ENCODE data around the gene LPXN.
A peak's percentile ranks its signal among the peaks of the same experiment; 100 is the strongest.

Gene LPXN

GRCh38 chr11:58591659-58592058, 16.0 kb upstream of the LPXN start:
- H2AK5ac ChIP-seq (ENCODE audit: low read length, severe bottlenecking) = no peak overlapping the region
- no peak overlapping the region for H2BK15ac ChIP-seq (ENCODE audit: low read depth, poor library complexity, severe bottlenecking)
- H2AFZ ChIP-seq (ENCODE audit: low read depth, low read length) = no peak overlapping the region
- H3K9me3 ChIP-seq (ENCODE audit: control insufficient read depth, low read length) = no peaks in the 10 kb centered on the region
- no peak overlapping the region for H3K4ac ChIP-seq (ENCODE audit: low read depth in 1 of 2, low read length in 2 of 2)
- H3K18ac ChIP-seq (ENCODE audit: low read depth in 1 of 2, low read length in 2 of 2) = no peak overlapping the region
- no peak overlapping the region for H3K4me3 ChIP-seq (ENCODE audit: insufficient read depth in 1 of 2, low read depth in 1 of 2, low read length in 2 of 2)
- no peak overlapping the region for H2BK120ac ChIP-seq (ENCODE audit: low read depth, low read length)
- peaks cover 7% of the 10 kb centered on the region for H3K79me1 ChIP-seq (replicated peaks; ENCODE audit: low read length, poor library complexity, severe bottlenecking)
- H3K27me3 ChIP-seq (ENCODE audit: control insufficient read depth in 1 of 2, insufficient read depth in 1 of 2, low read length in 2 of 2) = no peaks in the 10 kb centered on the region
- 100% methylated on average over 3 of the region's 3 CpGs for WGBS
- peak overlapping the region; percentile 68 for H4K91ac ChIP-seq (ENCODE audit: low read length)
- peak overlapping the region in 1 of 2 experiments; percentile 10 for H2BK12ac ChIP-seq (ENCODE audit: low read length in 2 of 2)
- no peak overlapping the region for H3K23ac ChIP-seq (ENCODE audit: low read length in 2 of 2)
- H4K8ac ChIP-seq (ENCODE audit: low read length) = peak overlapping the region; percentile 60
- H3K4me2 ChIP-seq (ENCODE audit: low read length, poor library complexity, severe bottlenecking) = no peak overlapping the region
- H3K4me1 ChIP-seq (ENCODE audit: control insufficient read depth, insufficient read depth, low read depth, low read length) = no peaks in the 10 kb centered on the region
- no peak overlapping the region for H2BK5ac ChIP-seq (ENCODE audit: low read depth, low read length, poor library complexity, severe bottlenecking)
- H3K27ac ChIP-seq (ENCODE audit: low read length, poor library complexity, severe bottlenecking) = no peak overlapping the region
- no peak overlapping the region for H3K9ac ChIP-seq (ENCODE audit: low read length)
- no peak overlapping the region for H3K14ac ChIP-seq (ENCODE audit: low read length in 2 of 2)
- DNase-seq = no peak
- peaks cover 8 to 35% of the 10 kb centered on the region in 2 experiments for H3K36me3 ChIP-seq (ENCODE audit: control insufficient read depth in 1 of 2, insufficient read depth in 2 of 2, low read depth in 1 of 2, low read length in 2 of 2)

GRCh38 chr11:58586998-58587397, 11.3 kb upstream of the LPXN start:
- Histone ChIP-seq H2BK15ac (ENCODE audit: low read depth, poor library complexity, severe bottlenecking) (no peak overlapping the region), H3K4me3 (ENCODE audit: insufficient read depth in 1 of 2, low read depth in 1 of 2, low read length in 2 of 2) (no peak overlapping the region), H3K79me1 (replicated peaks; ENCODE audit: low read length, poor library complexity, severe bottlenecking) (peaks cover 3% of the 10 kb centered on the region), H3K9me3 (ENCODE audit: control insufficient read depth, low read length) (no peaks in the 10 kb centered on the region), H2BK12ac (ENCODE audit: low read length in 2 of 2) (no peak overlapping the region), H3K4ac (ENCODE audit: low read depth in 1 of 2, low read length in 2 of 2) (no peak overlapping the region), H3K27ac (ENCODE audit: low read length, poor library complexity, severe bottlenecking) (no peak overlapping the region), H3K4me2 (ENCODE audit: low read length, poor library complexity, severe bottlenecking) (no peak overlapping the region), H4K8ac (ENCODE audit: low read length) (no peak overlapping the region), H4K91ac (ENCODE audit: low read length) (no peak overlapping the region), H3K27me3 (ENCODE audit: control insufficient read depth in 1 of 2, insufficient read depth in 1 of 2, low read length in 2 of 2) (no peaks in the 10 kb centered on the region), H3K9ac (ENCODE audit: low read length) (no peak overlapping the region), H3K36me3 (ENCODE audit: control insufficient read depth in 1 of 2, insufficient read depth in 2 of 2, low read depth in 1 of 2, low read length in 2 of 2) (peaks cover 6 to 42% of the 10 kb centered on the region in 2 experiments), H2AK5ac (ENCODE audit: low read length, severe bottlenecking) (no peak overlapping the region), H3K4me1 (ENCODE audit: control insufficient read depth, insufficient read depth, low read depth, low read length) (no peaks in the 10 kb centered on the region), H3K23ac (ENCODE audit: low read length in 2 of 2) (no peak overlapping the region), H3K14ac (ENCODE audit: low read length in 2 of 2) (no peak overlapping the region), H2BK120ac (ENCODE audit: low read depth, low read length) (no peak overlapping the region), H2AFZ (ENCODE audit: low read depth, low read length) (no peak overlapping the region), H2BK5ac (ENCODE audit: low read depth, low read length, poor library complexity, severe bottlenecking) (no peak overlapping the region), H3K18ac (ENCODE audit: low read depth in 1 of 2, low read length in 2 of 2) (no peak overlapping the region)
- WGBS = 100% methylated on average over 1 of the region's 2 CpGs
- no peak for DNase-seq

- DNase-seq = no peak
- H3K23ac ChIP-seq (ENCODE audit: low read length in 2 of 2) = no peak overlapping the region
- peaks cover 0 to 34% of the 10 kb centered on the region in 2 experiments for H3K36me3 ChIP-seq (ENCODE audit: control insufficient read depth in 1 of 2, insufficient read depth in 2 of 2, low read depth in 1 of 2, low read length in 2 of 2)
- H2AK5ac ChIP-seq (ENCODE audit: low read length, severe bottlenecking) = no peak overlapping the region
- peak overlapping the region; percentile 57 for H3K9ac ChIP-seq (ENCODE audit: low read length)
- no peak overlapping the region for H2AFZ ChIP-seq (ENCODE audit: low read depth, low read length)
- no peaks in the 10 kb centered on the region for H3K9me3 ChIP-seq (ENCODE audit: control insufficient read depth, low read length)
- H3K18ac ChIP-seq (ENCODE audit: low read depth in 1 of 2, low read length in 2 of 2) = no peak overlapping the region
- H4K8ac ChIP-seq (ENCODE audit: low read length) = no peak overlapping the region
- no peak overlapping the region for H2BK120ac ChIP-seq (ENCODE audit: low read depth, low read length)
- no peak overlapping the region for H2BK5ac ChIP-seq (ENCODE audit: low read depth, low read length, poor library complexity, severe bottlenecking)
- no peak overlapping the region for H2BK15ac ChIP-seq (ENCODE audit: low read depth, poor library complexity, severe bottlenecking)
- H3K27me3 ChIP-seq (ENCODE audit: control insufficient read depth in 1 of 2, insufficient read depth in 1 of 2, low read length in 2 of 2) = no peaks in the 10 kb centered on the region
- no CpG with 5 or more reads among the region's 1 CpG for WGBS
- H3K4me2 ChIP-seq (ENCODE audit: low read length, poor library complexity, severe bottlenecking) = no peak overlapping the region
- peaks cover 3% of the 10 kb centered on the region for H3K4me1 ChIP-seq (ENCODE audit: control insufficient read depth, insufficient read depth, low read depth, low read length)
- H3K27ac ChIP-seq (ENCODE audit: low read length, poor library complexity, severe bottlenecking) = no peak overlapping the region
- no peaks in the 10 kb centered on the region for H3K79me1 ChIP-seq (replicated peaks; ENCODE audit: low read length, poor library complexity, severe bottlenecking)
- peak overlapping the region in 1 of 2 experiments; percentile 90 for H3K4me3 ChIP-seq (ENCODE audit: insufficient read depth in 1 of 2, low read depth in 1 of 2, low read length in 2 of 2)
- no peak overlapping the region for H3K4ac ChIP-seq (ENCODE audit: low read depth in 1 of 2, low read length in 2 of 2)
- H4K91ac ChIP-seq (ENCODE audit: low read length) = no peak overlapping the region
- H3K14ac ChIP-seq (ENCODE audit: low read length in 2 of 2) = no peak overlapping the region
- no peak overlapping the region for H2BK12ac ChIP-seq (ENCODE audit: low read length in 2 of 2)
These were observed 6.8 kb upstream of the LPXN start for GRCh38 chr11:58582437-58582836.

GRCh38 chr11:58580311-58580710, 4.7 kb upstream of the LPXN start:
- Histone ChIP-seq H3K27me3 (ENCODE audit: control insufficient read depth in 1 of 2, insufficient read depth in 1 of 2, low read length in 2 of 2) (no peaks in the 10 kb centered on the region), H3K79me1 (replicated peaks; ENCODE audit: low read length, poor library complexity, severe bottlenecking) (peaks cover 2% of the 10 kb centered on the region), H4K91ac (ENCODE audit: low read length) (no peak overlapping the region), H3K4me1 (ENCODE audit: control insufficient read depth, insufficient read depth, low read depth, low read length) (peaks cover 8% of the 10 kb centered on the region), H3K9me3 (ENCODE audit: control insufficient read depth, low read length) (no peaks in the 10 kb centered on the region), H3K27ac (ENCODE audit: low read length, poor library complexity, severe bottlenecking) (no peak overlapping the region), H3K4me2 (ENCODE audit: low read length, poor library complexity, severe bottlenecking) (peak overlapping the region; percentile 53), H2BK12ac (ENCODE audit: low read length in 2 of 2) (no peak overlapping the region), H3K4ac (ENCODE audit: low read depth in 1 of 2, low read length in 2 of 2) (no peak overlapping the region), H2BK5ac (ENCODE audit: low read depth, low read length, poor library complexity, severe bottlenecking) (no peak overlapping the region), H3K18ac (ENCODE audit: low read depth in 1 of 2, low read length in 2 of 2) (no peak overlapping the region), H2AFZ (ENCODE audit: low read depth, low read length) (no peak overlapping the region), H3K9ac (ENCODE audit: low read length) (peak overlapping the region; percentile 97), H3K4me3 (ENCODE audit: insufficient read depth in 1 of 2, low read depth in 1 of 2, low read length in 2 of 2) (peak overlapping the region in 1 of 2 experiments; percentile 90), H2BK15ac (ENCODE audit: low read depth, poor library complexity, severe bottlenecking) (no peak overlapping the region), H2BK120ac (ENCODE audit: low read depth, low read length) (no peak overlapping the region), H4K8ac (ENCODE audit: low read length) (no peak overlapping the region), H3K36me3 (ENCODE audit: control insufficient read depth in 1 of 2, insufficient read depth in 2 of 2, low read depth in 1 of 2, low read length in 2 of 2) (peaks cover 0 to 14% of the 10 kb centered on the region in 2 experiments), H3K23ac (ENCODE audit: low read length in 2 of 2) (no peak overlapping the region), H3K14ac (ENCODE audit: low read length in 2 of 2) (no peak overlapping the region), H2AK5ac (ENCODE audit: low read length, severe bottlenecking) (no peak overlapping the region)
- WGBS = no CpG with 5 or more reads among the region's 2 CpGs
- no peak for DNase-seq
